Neural cell (in vitro differentiated cells): Measurements from ENCODE around the gene INTS14. TPM values are rescaled to one million over a fixed set of nuclear protein-coding genes. Genes with fewer than 3 reads are reported as not detected.
"Not testable (repeated sequence)": the region's sequence is repeated elsewhere in the genome, so short reads cannot be mapped to it uniquely, and the experiment has no call there.

Source experiments
- H2AFZ ChIP-seq: fragments of 200-600, 300-800 bp; sonication (generic), shearing (Covaris generic); 2 replicates; pipeline ENCODE4 v1.6.0; 2014; ENCODE audit warnings: low read depth, mild to moderate bottlenecking, antibody characterized with exemption, low read length, moderate library complexity
- H3F3A ChIP-seq: fragments of 200-600 bp; shearing (Covaris generic); 2 replicates; pipeline ENCODE4 v1.6.1; 2016; ENCODE audit warnings: mild to moderate bottlenecking, moderate library complexity, mixed read lengths, antibody characterized with exemption, low read length; ENCODE audit not compliant: insufficient read depth, poor library complexity, severe bottlenecking
- H3K27ac ChIP-seq: fragments of 200-600, 300-800 bp; sonication (generic), shearing (Covaris generic); 2 replicates; pipeline ENCODE4 v1.5.1; 2014; ENCODE audit warnings: mild to moderate bottlenecking, low read length, moderate library complexity
- H3K27me3 ChIP-seq: fragments of 300-800, 200-600 bp; sonication (generic), shearing (Covaris generic); 2 replicates; pipeline ENCODE4 v1.6.0; 2014; ENCODE audit warnings: mild to moderate bottlenecking, low read depth, low read length, moderate library complexity; ENCODE audit not compliant: insufficient read depth
- H3K36me3 ChIP-seq: fragments of 300-800, 200-600 bp; sonication (generic), shearing (Covaris generic); 2 replicates; pipeline ENCODE4 v1.5.1; 2014; ENCODE audit warnings: mild to moderate bottlenecking, antibody characterized with exemption, low read length, moderate library complexity; ENCODE audit not compliant: insufficient read depth
- H3K4me2 ChIP-seq: fragments of 300-800, 200-600 bp; sonication (generic), shearing (Covaris generic); 2 replicates; pipeline ENCODE4 v1.6.0; 2014; ENCODE audit warnings: mild to moderate bottlenecking, low read length
- H3K4me3 ChIP-seq: fragments of 300-800, 200-600 bp; sonication (generic), shearing (Covaris generic); 2 replicates; pipeline ENCODE4 v1.5.1; 2014; ENCODE audit warnings: mild to moderate bottlenecking, low read length, moderate library complexity
- H3K79me2 ChIP-seq: fragments of 200-600 bp; shearing (Covaris generic); replicated peaks from 2 replicates; pipeline ENCODE4 v1.6.0; 2014; ENCODE audit warnings: mild to moderate bottlenecking, low read length, moderate library complexity; ENCODE audit not compliant: insufficient read depth
- H3K9ac ChIP-seq: fragments of 300-800, 200-600 bp; sonication (generic), shearing (Covaris generic); 2 replicates; pipeline ENCODE4 v1.6.1; 2016; ENCODE audit warnings: mild to moderate bottlenecking, low read length, mixed read lengths
- H3K9me2 ChIP-seq: fragments of 200-600 bp; shearing (Covaris generic); 2 replicates; pipeline ENCODE4 v1.6.1; 2016; ENCODE audit warnings: mild to moderate bottlenecking, low read length, mixed read lengths; ENCODE audit not compliant: insufficient read depth
- H3K9me3 ChIP-seq: fragments of 200-600, 300-800 bp; sonication (generic), shearing (Covaris generic); 2 replicates; pipeline ENCODE4 v1.6.1; 2016; ENCODE audit warnings: mild to moderate bottlenecking, mixed run types, low read length, moderate library complexity, mixed read lengths
- H4K20me1 ChIP-seq: fragments of 200-600 bp; shearing (Covaris generic); 2 replicates; pipeline ENCODE4 v1.6.1; 2016; ENCODE audit warnings: mild to moderate bottlenecking, mixed run types; ENCODE audit not compliant: insufficient read depth
- EP300 ChIP-seq: fragments of 450-650 bp; conservative IDR thresholded peaks from 2 replicates; pipeline ENCODE4 v1.6.1; 2014; ENCODE audit warnings: antibody characterized with exemption, mild to moderate bottlenecking, moderate library complexity; ENCODE audit not compliant: poor library complexity, severe bottlenecking
- EZH2 ChIP-seq: fragments of 200-600, 300-800 bp; shearing (Covaris generic), sonication (generic); IDR thresholded peaks from 2 replicates; pipeline ENCODE4 v1.6.1; 2014; ENCODE audit warnings: antibody characterized with exemption, low read length, borderline replicate concordance, mild to moderate bottlenecking; ENCODE audit not compliant: insufficient read depth, poor library complexity, severe bottlenecking
- MXI1 ChIP-seq: fragments of 450-650 bp; conservative IDR thresholded peaks from 2 replicates; pipeline ENCODE4 v1.6.1; 2014; ENCODE audit warnings: antibody characterized with exemption, mild to moderate bottlenecking; ENCODE audit not compliant: poor library complexity, severe bottlenecking
- POLR2AphosphoS5 ChIP-seq: IDR thresholded peaks from 2 replicates; pipeline ENCODE4 v1.6.1; 2012
- RAD21 ChIP-seq: fragments of 450-650 bp; conservative IDR thresholded peaks from 2 replicates; pipeline ENCODE4 v1.6.1; 2014; ENCODE audit warnings: antibody characterized with exemption, mild to moderate bottlenecking, moderate library complexity
- REST ChIP-seq: IDR thresholded peaks from 2 replicates; pipeline ENCODE4 v1.6.1; 2012; ENCODE audit warnings: borderline replicate concordance
- SMC3 ChIP-seq: fragments of 450-650 bp; conservative IDR thresholded peaks from 2 replicates; pipeline ENCODE4 v1.6.1; 2014; ENCODE audit warnings: antibody characterized with exemption, mild to moderate bottlenecking, moderate library complexity; ENCODE audit not compliant: poor library complexity
- TAF1 ChIP-seq: IDR thresholded peaks from 2 replicates; pipeline ENCODE4 v1.6.1; 2012; ENCODE audit warnings: low read depth
- polyA plus RNA-seq: library from polyadenylated mRNA; depleted of rRNA; stranded (reverse); fragments of >200 nt; gene quantifications from 2 replicates; pipeline ENCODE4 v1.2.3, GENCODE V29; 2014
- TF ChIP-seq, protein P1 (sequence below): fragments of 450-650 bp; IDR thresholded peaks from 2 replicates; pipeline ENCODE4 v1.5.1; 2014; ENCODE audit warnings: antibody characterized with exemption, mild to moderate bottlenecking, moderate library complexity; ENCODE audit not compliant: poor library complexity, severe bottlenecking

INTS14 gene
- polyA plus RNA-seq, 1 donor from 2014 or later: 49.7 TPM

- H3K9me3 ChIP-seq, H3K9me2 ChIP-seq, H3K4me2 ChIP-seq, H4K20me1 ChIP-seq, H3K4me3 ChIP-seq, H3K9ac ChIP-seq, H3K27ac ChIP-seq, H3F3A ChIP-seq, H3K36me3 ChIP-seq, H3K27me3 ChIP-seq, H2AFZ ChIP-seq: not testable (repeated sequence)
- H3K79me2 ChIP-seq: peaks cover 40% of the 10 kb centered on the region
Observed at GRCh38 chr15:65552851-65553250, 58.1 kb downstream of the INTS14 start.

GRCh38 chr15:65551183-65551582, 59.7 kb downstream of the INTS14 start:
- H3K9ac ChIP-seq: no peak overlapping the region
- H3K4me2 ChIP-seq: no peak overlapping the region
- no peaks in the 10 kb centered on the region for H3K9me2 ChIP-seq
- H4K20me1 ChIP-seq: no peaks in the 10 kb centered on the region
- TF ChIP-seq, protein P1, sequence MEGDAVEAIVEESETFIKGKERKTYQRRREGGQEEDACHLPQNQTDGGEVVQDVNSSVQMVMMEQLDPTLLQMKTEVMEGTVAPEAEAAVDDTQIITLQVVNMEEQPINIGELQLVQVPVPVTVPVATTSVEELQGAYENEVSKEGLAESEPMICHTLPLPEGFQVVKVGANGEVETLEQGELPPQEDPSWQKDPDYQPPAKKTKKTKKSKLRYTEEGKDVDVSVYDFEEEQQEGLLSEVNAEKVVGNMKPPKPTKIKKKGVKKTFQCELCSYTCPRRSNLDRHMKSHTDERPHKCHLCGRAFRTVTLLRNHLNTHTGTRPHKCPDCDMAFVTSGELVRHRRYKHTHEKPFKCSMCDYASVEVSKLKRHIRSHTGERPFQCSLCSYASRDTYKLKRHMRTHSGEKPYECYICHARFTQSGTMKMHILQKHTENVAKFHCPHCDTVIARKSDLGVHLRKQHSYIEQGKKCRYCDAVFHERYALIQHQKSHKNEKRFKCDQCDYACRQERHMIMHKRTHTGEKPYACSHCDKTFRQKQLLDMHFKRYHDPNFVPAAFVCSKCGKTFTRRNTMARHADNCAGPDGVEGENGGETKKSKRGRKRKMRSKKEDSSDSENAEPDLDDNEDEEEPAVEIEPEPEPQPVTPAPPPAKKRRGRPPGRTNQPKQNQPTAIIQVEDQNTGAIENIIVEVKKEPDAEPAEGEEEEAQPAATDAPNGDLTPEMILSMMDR: no peak
- no peak for TF ChIP-seq TAF1
- no peak for TF ChIP-seq REST
- TF ChIP-seq EP300: no peak
- no peak for TF ChIP-seq SMC3
- TF ChIP-seq POLR2AphosphoS5: no peak
- TF ChIP-seq MXI1: no peak
- no peak for TF ChIP-seq EZH2
- TF ChIP-seq RAD21: no peak
- no peak overlapping the region for H3K4me3 ChIP-seq
- H3F3A ChIP-seq: no peaks in the 10 kb centered on the region
- H2AFZ ChIP-seq: no peak overlapping the region
- no peak overlapping the region for H3K27ac ChIP-seq
- H3K9me3 ChIP-seq: no peaks in the 10 kb centered on the region
- peaks cover 55% of the 10 kb centered on the region for H3K79me2 ChIP-seq
- H3K27me3 ChIP-seq: no peaks in the 10 kb centered on the region
- H3K36me3 ChIP-seq: no peaks in the 10 kb centered on the region

DNA sequence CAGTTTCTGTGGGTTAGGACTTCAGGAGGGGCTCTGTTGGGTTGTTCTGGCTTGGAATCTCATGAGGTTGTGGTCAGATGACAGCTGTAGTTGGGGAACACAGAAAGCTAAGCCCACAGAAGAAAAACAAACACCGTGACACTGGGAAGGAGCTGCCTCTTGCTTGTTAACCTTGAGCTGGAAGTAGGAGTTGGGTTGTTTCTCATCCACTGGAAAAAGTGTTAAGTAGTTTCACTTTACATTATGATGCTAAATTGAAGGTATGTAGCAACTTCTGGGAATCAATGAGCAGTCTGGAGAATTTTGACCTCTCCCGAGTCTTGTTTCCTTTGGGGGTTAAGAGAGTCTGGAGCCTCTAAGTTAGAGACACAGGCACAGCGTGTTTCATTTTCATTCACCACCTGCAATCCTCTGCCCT, 60.2 kb downstream of the INTS14 start:
- Histone ChIP-seq H3K27ac (no peak overlapping the region), H4K20me1 (no peaks in the 10 kb centered on the region), H3K9me3 (no peaks in the 10 kb centered on the region), H3K9ac (no peak overlapping the region), H3K79me2 (peaks cover 60% of the 10 kb centered on the region), H3K4me3 (no peak overlapping the region), H3K36me3 (no peaks in the 10 kb centered on the region), H3K27me3 (no peaks in the 10 kb centered on the region), H3K4me2 (no peak overlapping the region), H3F3A (no peaks in the 10 kb centered on the region), H2AFZ (no peak overlapping the region), H3K9me2 (no peaks in the 10 kb centered on the region)
- TF ChIP-seq RAD21 (no peak), POLR2AphosphoS5 (no peak)

- H3K4me2 ChIP-seq, H3K4me3 ChIP-seq, H3K9me2 ChIP-seq, H3F3A ChIP-seq, H3K27me3 ChIP-seq, H4K20me1 ChIP-seq, H3K27ac ChIP-seq, H3K9ac ChIP-seq, H2AFZ ChIP-seq, H3K36me3 ChIP-seq, H3K9me3 ChIP-seq: not testable (repeated sequence)
- H3K79me2 ChIP-seq: peaks cover 72% of the 10 kb centered on the region
Observed at GRCh38 chr15:65549288-65549687, 61.6 kb downstream of the INTS14 start.
